HG03064 (cell line): ENCODE results near the gene PIM3.
A peak's percentile ranks its signal among the peaks of the same experiment; 100 is the strongest.

ENCODE experiments used
- ATAC-seq: cut with Tn5 transposase; IDR thresholded peaks from one replicate; pipeline ENCODE4 v1.9.1; 2021; ENCODE audit warnings: low read depth; ENCODE audit not compliant: unreplicated experiment

The PIM3 gene

GRCh38 chr22:49960159-49961004 lies at the start of gene PIM3:
PIM3 (plus strand) TSS chr22:49960772; CDS start chr22:49960948, 176 bp downstream.
- ATAC-seq = peak; percentile 38

- no peak for ATAC-seq
These were observed 48.5 kb upstream of the PIM3 start for GRCh38 chr22:49911881-49912625.

GRCh38 chr22:49913026-49913425 lies 47.5 kb upstream of the PIM3 start:
- ATAC-seq = no peak

GRCh38 chr22:49913446-49913845 lies 47.1 kb upstream of the PIM3 start:
- ATAC-seq = no peak

GRCh38 chr22:49914256-49914655 lies 46.3 kb upstream of the PIM3 start:
- no peak for ATAC-seq

GRCh38 chr22:49915610-49916009 lies 45.0 kb upstream of the PIM3 start:
- ATAC-seq = no peak

- no peak for ATAC-seq
These were observed 43.7 kb upstream of the PIM3 start for GRCh38 chr22:49916831-49917230.

GRCh38 chr22:49917974-49918910 lies 42.3 kb upstream of the PIM3 start, which contains the start of the genes ALG12 and CRELD2:
ALG12 (minus strand) TSS chr22:49918438; CDS start chr22:49913765, 4,673 bp downstream.
CRELD2 (plus strand) TSS chr22:49918634; CDS start chr22:49918770, 136 bp downstream.
- peak; percentile 64 for ATAC-seq

GRCh38 chr22:49918911-49919881 lies 41.4 kb upstream of the PIM3 start:
- ATAC-seq = no peak

GRCh38 chr22:49920859-49921258 lies 39.7 kb upstream of the PIM3 start:
- no peak for ATAC-seq

GRCh38 chr22:49921508-49922278 lies 38.9 kb upstream of the PIM3 start:
- ATAC-seq = no peak

- no peak for ATAC-seq
These were observed 38.1 kb upstream of the PIM3 start for GRCh38 chr22:49922484-49922883.

GRCh38 chr22:49922926-49923325 lies 37.6 kb upstream of the PIM3 start:
- no peak for ATAC-seq

GRCh38 chr22:49923445-49923844 lies 37.1 kb upstream of the PIM3 start:
- ATAC-seq = no peak

- ATAC-seq = no peak
These were observed 36.3 kb upstream of the PIM3 start for GRCh38 chr22:49924113-49924833.

GRCh38 chr22:49925525-49926128 lies 34.9 kb upstream of the PIM3 start:
- ATAC-seq = no peak

- ATAC-seq = no peak
These were observed 33.7 kb upstream of the PIM3 start for GRCh38 chr22:49926916-49927315.
